GM18511 (cell line): ENCODE data around the gene CBX5.
"Not testable (repeated sequence)": the region's sequence is repeated elsewhere in the genome, so short reads cannot be mapped to it uniquely, and the experiment has no call there.

Experiments
- ATAC-seq: cut with Tn5 transposase; IDR thresholded peaks from one replicate; pipeline ENCODE4 v1.9.1; 2021; ENCODE audit warnings: mild to moderate bottlenecking, moderate library complexity; ENCODE audit not compliant: unreplicated experiment

Gene CBX5

DNA sequence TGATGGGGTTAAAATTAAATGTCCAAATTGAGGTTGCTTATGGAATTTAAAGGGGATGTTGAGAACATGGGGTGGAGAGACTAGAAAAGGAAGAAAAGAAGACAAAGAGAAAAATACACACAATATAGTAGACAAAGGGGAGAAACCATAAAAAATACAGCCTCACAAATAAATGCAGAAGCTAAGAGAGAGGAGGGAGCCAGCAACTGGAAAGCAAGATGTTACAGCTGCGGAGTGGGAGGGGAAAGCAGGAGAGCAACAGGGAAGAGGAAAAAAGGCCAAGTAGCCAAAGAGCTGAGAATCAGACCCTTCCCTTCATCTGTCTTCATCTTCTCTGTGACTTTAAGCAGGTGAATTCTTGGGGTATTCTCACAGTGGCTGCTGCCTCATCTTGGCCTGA is 51.5 kb downstream of the CBX5 start:
- no peak for ATAC-seq

- not testable (repeated sequence) for ATAC-seq
These were observed 52.0 kb downstream of the CBX5 start for GRCh38 chr12:54227927-54228326.

GRCh38 chr12:54227376-54227775 is 52.5 kb downstream of the CBX5 start:
- no peak for ATAC-seq

DNA sequence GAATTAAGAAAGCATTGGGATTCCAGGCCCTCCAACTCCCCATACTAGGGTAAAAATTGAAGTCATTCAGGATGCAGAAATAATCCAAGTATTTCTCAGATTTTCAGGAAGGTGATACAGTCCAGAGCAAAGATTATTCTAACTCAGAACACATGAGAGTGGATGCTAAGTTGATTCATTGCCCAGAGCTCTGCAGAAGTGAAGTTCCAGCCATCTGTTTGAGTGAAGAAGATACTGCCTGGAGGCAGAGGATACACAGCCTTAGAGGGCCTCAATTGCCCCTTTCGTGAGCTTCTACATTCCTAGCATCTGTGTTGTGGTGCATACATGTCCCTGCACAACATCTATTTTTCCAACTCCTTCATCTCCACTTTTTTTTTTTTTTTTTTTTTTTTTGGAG is 54.3 kb downstream of the CBX5 start:
- no peak for ATAC-seq

GRCh38 chr12:54222609-54223008 is 57.3 kb downstream of the CBX5 start:
- no peak for ATAC-seq

DNA sequence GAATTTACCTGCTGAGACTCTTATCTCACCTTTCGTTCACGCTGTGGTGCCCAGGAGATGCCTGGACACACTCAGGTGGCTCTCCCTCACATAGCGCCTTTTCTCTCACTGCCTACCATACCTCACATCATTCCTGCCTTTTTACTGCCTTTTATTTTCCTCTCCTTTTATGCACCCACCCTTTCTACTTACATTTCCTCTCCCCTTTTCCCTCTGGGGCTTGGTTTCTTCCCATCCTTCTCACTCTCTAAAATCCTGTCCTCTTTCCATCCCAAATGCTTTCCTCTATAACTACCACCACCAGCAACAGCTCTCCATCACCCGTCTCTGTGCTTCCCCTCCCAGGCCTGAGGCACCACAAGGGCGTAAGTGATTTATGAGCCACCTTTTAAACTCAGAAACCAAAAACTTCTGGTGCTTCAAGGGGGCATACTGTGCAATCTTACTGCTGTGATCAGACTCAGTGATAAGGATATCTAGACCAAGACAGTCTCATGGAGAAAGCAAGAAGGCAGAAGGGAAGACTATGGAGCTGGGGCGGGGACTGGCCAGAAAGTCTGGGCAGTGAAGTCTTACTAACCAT is 58.4 kb downstream of the CBX5 start:
- no peak for ATAC-seq

GRCh38 chr12:54220567-54220966 is 59.4 kb downstream of the CBX5 start:
- no peak for ATAC-seq

GRCh38 chr12:54220092-54220557 is 59.8 kb downstream of the CBX5 start:
- ATAC-seq, result no peak

- ATAC-seq, result no peak
These were observed 62.1 kb downstream of the CBX5 start for GRCh38 chr12:54217774-54218241.

- ATAC-seq, result peak; percentile 32
These were observed 62.9 kb downstream of the CBX5 start for GRCh38 chr12:54216797-54217661.

GRCh38 chr12:54215989-54216796 is 63.7 kb downstream of the CBX5 start:
- ATAC-seq, result no peak

DNA sequence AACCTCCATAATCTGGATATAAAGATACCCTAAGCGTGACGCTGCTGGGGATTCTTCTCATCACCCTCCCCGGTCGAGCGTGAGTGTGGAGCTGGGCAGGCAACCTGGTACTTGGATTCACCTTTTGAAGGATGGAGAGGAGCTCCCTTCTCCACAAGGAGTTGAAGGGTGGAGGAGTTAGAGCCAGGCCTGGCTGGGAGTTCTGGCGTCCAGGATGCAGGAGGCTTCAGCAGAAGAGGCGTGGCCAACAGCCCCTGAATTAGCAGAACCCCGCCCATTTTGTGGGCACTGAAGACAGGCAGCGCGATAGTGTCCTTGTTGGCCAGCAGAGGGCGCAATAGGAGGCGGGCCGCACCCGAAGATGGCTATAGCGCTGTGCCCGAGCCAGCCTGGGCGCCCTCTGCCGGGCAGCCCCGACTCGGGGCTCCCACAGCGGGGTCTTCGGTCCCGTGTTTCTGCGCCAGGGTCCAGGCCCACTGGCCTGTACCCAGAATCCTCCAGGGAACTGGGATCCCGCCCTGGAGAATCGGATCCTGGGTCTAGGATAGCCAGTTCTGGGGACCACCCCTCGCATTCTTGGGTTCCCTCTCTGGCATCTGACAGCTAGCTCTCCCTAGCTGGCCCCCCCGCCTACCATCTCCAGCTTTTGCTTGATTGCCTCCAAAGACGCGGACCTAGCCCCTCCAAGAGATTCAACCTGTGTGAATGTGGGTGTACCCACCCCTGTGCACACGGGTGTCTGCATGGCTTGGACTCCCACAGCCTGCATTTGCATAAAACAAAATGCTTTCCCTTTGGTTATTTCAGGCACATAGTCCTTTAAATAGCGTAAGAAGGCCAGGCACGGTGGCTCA is 65.1 kb downstream of the CBX5 start:
- ATAC-seq, result peak; percentile 88

GRCh38 chr12:54213079-54213478 is 66.8 kb downstream of the CBX5 start:
- no peak for ATAC-seq

- ATAC-seq, result no peak
These were observed 68.0 kb downstream of the CBX5 start for GRCh38 chr12:54211920-54212319.

GRCh38 chr12:54210400-54210790 is 69.5 kb downstream of the CBX5 start:
- ATAC-seq, result no peak

GRCh38 chr12:54208591-54208990 is 71.3 kb downstream of the CBX5 start:
- no peak for ATAC-seq

- peak; percentile 76 for ATAC-seq
These were observed 72.2 kb downstream of the CBX5 start for GRCh38 chr12:54207539-54208294.

- no peak for ATAC-seq
These were observed 73.1 kb downstream of the CBX5 start for GRCh38 chr12:54206791-54207190.

DNA sequence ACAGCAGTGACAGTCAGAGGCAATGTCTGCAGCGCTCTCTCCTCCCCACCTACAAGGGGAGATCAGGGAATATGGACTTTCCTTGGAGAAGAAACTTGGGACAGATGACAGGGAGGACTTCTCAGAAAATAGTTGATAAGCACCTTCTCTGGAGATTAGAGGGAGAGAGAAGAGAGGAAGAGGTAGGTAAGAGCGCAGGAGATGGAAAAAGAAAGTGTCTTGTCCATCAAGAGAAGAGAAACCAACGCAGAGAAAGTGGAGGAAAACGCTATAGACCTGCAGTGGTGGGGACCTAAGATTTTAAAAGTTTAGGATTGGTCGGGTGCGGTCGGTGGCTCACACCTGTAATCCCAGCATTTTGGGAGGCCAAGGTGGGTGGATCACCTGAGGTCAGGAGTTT is 75.6 kb downstream of the CBX5 start:
- no peak for ATAC-seq
